ENCODE measurements around the gene POMC.

POMC gene

GRCh38 chr2:25115249-25115883 lies 53.0 kb downstream of the POMC start:
- H3K4me1 Mint-ChIP-seq = no peaks in the 10 kb centered on the region
- no peak overlapping the region for H3K4me3 Mint-ChIP-seq
- H3K36me3 Mint-ChIP-seq = no peaks in the 10 kb centered on the region
- peaks cover 2% of the 10 kb centered on the region for H3K9me3 Mint-ChIP-seq
- DNase-seq (ENCODE audit: low spot score in 2 of 2) = no peak
- H3K27me3 Mint-ChIP-seq = peaks cover 11% of the 10 kb centered on the region
- no peak for ATAC-seq (ENCODE audit: low read depth)
- no peak overlapping the region for H3K27ac Mint-ChIP-seq

DNA sequence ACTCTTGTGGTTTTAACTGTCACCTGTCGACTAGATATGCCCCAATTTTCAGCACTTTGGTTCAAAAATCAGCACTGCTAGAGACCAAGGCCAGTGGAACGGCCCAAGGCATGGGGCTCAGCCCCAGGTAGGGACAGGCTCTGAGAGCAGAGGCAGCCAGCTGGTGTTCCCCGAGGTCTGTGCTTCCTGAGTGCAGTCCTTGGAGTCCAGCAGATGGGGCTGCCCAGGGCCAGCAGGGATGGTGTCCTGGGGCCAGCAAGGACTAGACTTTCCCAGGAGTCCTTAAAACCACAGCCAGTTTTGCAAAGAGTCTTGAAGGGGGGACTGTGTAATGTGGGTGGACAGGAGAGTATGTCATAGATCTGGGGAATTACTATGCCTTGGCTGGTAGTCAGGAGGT lies 56.3 kb downstream of the POMC start:
- Mint-ChIP-seq H3K9me3 (no peaks in the 10 kb centered on the region), H3K4me3 (no peak overlapping the region), H3K27me3 (peaks cover 14% of the 10 kb centered on the region), H3K4me1 (no peaks in the 10 kb centered on the region), H3K27ac (no peak overlapping the region), H3K36me3 (no peaks in the 10 kb centered on the region)
- ATAC-seq (ENCODE audit: low read depth) = no peak
- DNase-seq (ENCODE audit: low spot score in 2 of 2) = no peak
